Liver (tissue), 9 donors: ENCODE data around the gene MSRB2. TPM values are rescaled to one million over a fixed set of nuclear protein-coding genes. Genes with fewer than 3 reads are reported as not detected.

Experiments
- DNase-seq: peaks from one replicate; pipeline ENCODE4 v3.0.0-alpha.2; 2017; ENCODE audit warnings: low spot score
- H3K27ac ChIP-seq, 2 donors: one replicate each; pipeline ENCODE4 v1.7.0; 2013; ENCODE audit warnings: inconsistent platforms in 2 of 2, low read length in 2 of 2, control low read depth in 1 of 2, low read depth in 1 of 2, mild to moderate bottlenecking in 1 of 2
- H3K27me3 ChIP-seq, 4 donors: one replicate each; pipeline versions ENCODE4 v1.6.1 to v1.7.0; 2013; ENCODE audit warnings: low read length in 3 of 4, inconsistent platforms in 1 of 4, mild to moderate bottlenecking in 1 of 4, moderate library complexity in 1 of 4; ENCODE audit not compliant: control insufficient read depth in 4 of 4, insufficient read depth in 4 of 4
- H3K36me3 ChIP-seq, 4 donors: one replicate each; pipeline versions ENCODE4 v1.6.1 to v1.7.0; 2013; ENCODE audit warnings: low read length in 3 of 4, mild to moderate bottlenecking in 3 of 4, low read depth in 1 of 4, moderate library complexity in 1 of 4; ENCODE audit not compliant: control insufficient read depth in 4 of 4, insufficient read depth in 3 of 4
- H3K4me1 ChIP-seq, 4 donors: one replicate each; pipeline versions ENCODE4 v1.6.1 to v1.7.0; 2013; ENCODE audit warnings: low read length in 3 of 4, mild to moderate bottlenecking in 3 of 4, moderate library complexity in 1 of 4; ENCODE audit not compliant: control insufficient read depth in 4 of 4, insufficient read depth in 4 of 4
- H3K4me3 ChIP-seq, 3 donors: one replicate each; pipeline versions ENCODE4 v1.6.1 to v1.7.0; 2013; ENCODE audit warnings: low read length in 3 of 3, control low read depth in 1 of 3, low read depth in 1 of 3, mild to moderate bottlenecking in 1 of 3
- H3K9ac ChIP-seq, 2 donors: one replicate each; pipeline ENCODE4 v1.7.0; 2013; ENCODE audit warnings: low read length in 2 of 2, mild to moderate bottlenecking in 2 of 2, moderate library complexity in 2 of 2, control low read depth in 1 of 2, low read depth in 1 of 2
- H3K9me3 ChIP-seq, 4 donors: one replicate each; pipeline versions ENCODE4 v1.6.1 to v1.7.0; 2013; ENCODE audit warnings: low read length in 3 of 4; ENCODE audit not compliant: control insufficient read depth in 4 of 4
- EGR1 ChIP-seq, 2 donors: IDR thresholded peaks; 2 replicates each; pipeline ENCODE4 v1.6.1; 2016 to 2018; ENCODE audit warnings: antibody characterized with exemption in 2 of 2, low read depth in 2 of 2
- FOXA1 ChIP-seq: IDR thresholded peaks from 2 replicates; pipeline ENCODE4 v1.6.1; 2016; ENCODE audit warnings: antibody characterized with exemption
- FOXA2 ChIP-seq: IDR thresholded peaks from 2 replicates; pipeline ENCODE4 v1.6.1; 2016; ENCODE audit warnings: antibody characterized with exemption
- GABPA ChIP-seq, 2 donors: IDR thresholded peaks in 1 of 2; conservative IDR thresholded peaks in 1 of 2; 2 replicates each; pipeline ENCODE4 v1.6.1; 2016; ENCODE audit warnings: antibody characterized with exemption in 2 of 2, mild to moderate bottlenecking in 1 of 2, moderate library complexity in 1 of 2
- HNF4A ChIP-seq, 2 donors: conservative IDR thresholded peaks; 2 replicates each; pipeline ENCODE4 v1.6.1; 2016; ENCODE audit warnings: antibody characterized with exemption in 2 of 2, mild to moderate bottlenecking in 2 of 2
- JUND ChIP-seq, 2 donors: IDR thresholded peaks; 2 replicates each; pipeline ENCODE4 v1.6.1; 2016; ENCODE audit warnings: antibody characterized with exemption in 2 of 2
- NR2F2 ChIP-seq: IDR thresholded peaks from 2 replicates; pipeline ENCODE4 v1.6.1; 2016; ENCODE audit warnings: antibody characterized with exemption
- RAD21 ChIP-seq, 2 donors: IDR thresholded peaks; 2 replicates each; pipeline ENCODE4 v1.6.1; 2016; ENCODE audit warnings: antibody characterized with exemption in 2 of 2, mild to moderate bottlenecking in 2 of 2
- SP1 ChIP-seq: IDR thresholded peaks from 2 replicates; pipeline ENCODE4 v1.6.1; 2018; ENCODE audit warnings: antibody characterized with exemption, mild to moderate bottlenecking
- TAF1 ChIP-seq: conservative IDR thresholded peaks from 2 replicates; pipeline ENCODE4 v1.6.1; 2016; ENCODE audit warnings: antibody characterized with exemption, mild to moderate bottlenecking
- YY1 ChIP-seq: IDR thresholded peaks from 2 replicates; pipeline ENCODE4 v1.6.1; 2016; ENCODE audit warnings: antibody characterized with exemption, mild to moderate bottlenecking
- WGBS: extraction: QIAGEN DNeasy Blood & Tissue Kit; methylation state at CpG from one replicate; pipeline ENCODE4 v1.1.7; 2013; 5-methylcytosine and 5-hydroxymethylcytosine counted together
- polyA plus RNA-seq, 2 donors: library from polyadenylated mRNA; stranded (reverse) in 1 of 2; unstranded in 1 of 2; fragments of 200-250 nt in 1 of 2; fragments of >200 nt in 1 of 2; fragmentation: Nextera tagmentation in 1 of 2; extraction: Ambion mirVana in 1 of 2; gene quantifications; one replicate each; pipeline versions ENCODE4 v1.2.1 to v1.2.3, GENCODE V29; 2013 to 2015
- total RNA-seq, 2 donors: library from RNA; depleted of rRNA; stranded (reverse); fragments of >200 nt; gene quantifications; one replicate each; pipeline ENCODE4 v1.2.3, GENCODE V29; 2014
- TF ChIP-seq, protein P1 (sequence below): IDR thresholded peaks from 2 replicates; pipeline ENCODE4 v1.6.1; 2016; ENCODE audit warnings: antibody characterized with exemption
- TF ChIP-seq, protein P2 (sequence below): IDR thresholded peaks from 2 replicates; pipeline ENCODE4 v1.6.1; 2016; ENCODE audit warnings: antibody characterized with exemption
- TF ChIP-seq, protein P3 (sequence below): fragments of 150-350 bp; IDR thresholded peaks from 2 replicates; pipeline ENCODE4 v1.5.1; 2017; ENCODE audit warnings: improper control_type of control experiment, low read depth, low read length; ENCODE audit not compliant: missing input control
- TF ChIP-seq, protein P4 (sequence below): IDR thresholded peaks from 2 replicates; pipeline ENCODE4 v1.6.1; 2016; ENCODE audit warnings: antibody characterized with exemption, mild to moderate bottlenecking
- TF ChIP-seq, protein P5 (sequence below): IDR thresholded peaks from 2 replicates; pipeline ENCODE4 v1.6.1; 2016; ENCODE audit warnings: antibody characterized with exemption
- donor health status: healthy.
- donor health status: healthy.
- donor health status: healthy.
- donor health status: healthy.
- donor health status: healthy.

Gene MSRB2
- total and polyA plus RNA-seq, 4 donors: 7.3 to 69.4 (median 14.5) TPM

DNA sequence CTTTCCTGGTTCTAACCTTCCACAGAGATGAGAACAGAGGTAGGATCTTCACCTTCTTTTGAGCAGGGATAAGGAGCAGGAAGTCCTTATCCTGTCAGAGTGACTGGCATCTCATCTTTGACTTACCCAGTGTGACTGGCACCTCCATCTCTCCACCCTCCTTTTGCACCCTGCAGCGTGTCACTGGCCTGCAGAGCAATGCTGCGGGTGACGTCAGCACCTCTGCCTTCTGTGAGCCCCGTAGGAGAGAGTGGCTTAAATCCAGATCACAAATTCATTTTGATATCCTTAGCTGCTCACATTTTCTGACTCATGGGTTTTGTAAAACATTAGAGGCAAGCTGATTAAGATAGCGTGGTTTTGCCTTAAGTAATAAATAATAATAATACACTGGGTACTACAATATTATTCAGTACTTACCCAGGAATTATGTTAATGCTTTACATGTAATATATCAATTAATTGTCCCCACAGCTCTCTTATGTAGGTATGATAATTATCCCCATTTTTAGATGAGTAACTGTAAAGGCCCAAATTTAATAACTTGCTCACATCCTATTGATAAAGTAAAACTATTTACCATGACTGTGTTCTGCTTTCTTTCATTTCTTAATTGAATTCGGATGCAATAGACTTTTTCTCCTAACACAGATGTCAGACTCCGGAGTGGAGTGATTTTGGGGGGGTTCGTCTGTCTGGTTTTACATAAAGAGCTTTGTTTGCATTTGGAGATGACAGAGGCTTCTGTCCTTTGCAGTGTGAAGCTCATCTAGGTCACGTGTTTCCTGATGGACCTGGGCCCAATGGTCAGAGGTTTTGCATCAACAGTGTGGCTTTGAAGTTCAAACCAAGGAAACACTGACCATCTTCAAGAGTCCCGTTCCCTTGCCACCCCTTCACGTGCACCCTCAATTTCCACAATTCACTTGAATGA is 24.9 kb downstream of the MSRB2 start (continued):
- TF ChIP-seq, protein P1, sequence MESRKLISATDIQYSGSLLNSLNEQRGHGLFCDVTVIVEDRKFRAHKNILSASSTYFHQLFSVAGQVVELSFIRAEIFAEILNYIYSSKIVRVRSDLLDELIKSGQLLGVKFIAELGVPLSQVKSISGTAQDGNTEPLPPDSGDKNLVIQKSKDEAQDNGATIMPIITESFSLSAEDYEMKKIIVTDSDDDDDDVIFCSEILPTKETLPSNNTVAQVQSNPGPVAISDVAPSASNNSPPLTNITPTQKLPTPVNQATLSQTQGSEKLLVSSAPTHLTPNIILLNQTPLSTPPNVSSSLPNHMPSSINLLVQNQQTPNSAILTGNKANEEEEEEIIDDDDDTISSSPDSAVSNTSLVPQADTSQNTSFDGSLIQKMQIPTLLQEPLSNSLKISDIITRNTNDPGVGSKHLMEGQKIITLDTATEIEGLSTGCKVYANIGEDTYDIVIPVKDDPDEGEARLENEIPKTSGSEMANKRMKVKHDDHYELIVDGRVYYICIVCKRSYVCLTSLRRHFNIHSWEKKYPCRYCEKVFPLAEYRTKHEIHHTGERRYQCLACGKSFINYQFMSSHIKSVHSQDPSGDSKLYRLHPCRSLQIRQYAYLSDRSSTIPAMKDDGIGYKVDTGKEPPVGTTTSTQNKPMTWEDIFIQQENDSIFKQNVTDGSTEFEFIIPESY: no peak
- TF ChIP-seq JUND (IDR thresholded peaks at IDR 0.05): no peak
- no peak for TF ChIP-seq EGR1 (IDR thresholded peaks at IDR 0.05; ENCODE audit: low read depth in 2 of 2)
- no peak for TF ChIP-seq FOXA2
- TF ChIP-seq, protein P2, sequence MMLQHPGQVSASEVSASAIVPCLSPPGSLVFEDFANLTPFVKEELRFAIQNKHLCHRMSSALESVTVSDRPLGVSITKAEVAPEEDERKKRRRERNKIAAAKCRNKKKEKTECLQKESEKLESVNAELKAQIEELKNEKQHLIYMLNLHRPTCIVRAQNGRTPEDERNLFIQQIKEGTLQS: no peak
- no peak for TF ChIP-seq HNF4A (conservative IDR thresholded peaks at IDR 0.05)

DNA sequence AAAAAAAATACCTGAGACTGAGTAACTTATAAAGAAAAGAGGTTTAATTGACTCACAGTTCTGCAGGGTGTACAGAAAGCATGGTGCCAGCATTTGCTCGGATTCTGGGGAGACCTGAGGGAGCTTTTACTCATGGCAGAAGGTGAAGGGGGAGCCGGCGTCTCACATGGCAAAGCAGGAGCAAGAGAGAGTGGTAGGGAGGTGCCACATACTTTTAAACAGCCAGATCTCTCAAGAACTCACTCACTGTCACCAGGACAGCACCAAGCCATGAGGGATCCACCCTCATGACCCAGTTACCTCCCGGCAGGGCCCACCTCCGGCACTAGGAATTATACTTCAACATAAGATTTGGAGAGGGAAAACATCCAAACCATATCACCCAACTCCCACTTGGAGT is 25.8 kb downstream of the MSRB2 start:
- Histone ChIP-seq H3K4me3 (no peak overlapping the region), H3K9ac (no peak overlapping the region), H3K4me1 (no peaks in the 10 kb centered on the region), H3K27ac (no peak overlapping the region), H3K9me3 (no peaks in the 10 kb centered on the region), H3K36me3 (peaks cover 8 to 39% (median 29%) of the 10 kb centered on the region in 4 donors), H3K27me3 (no peaks in the 10 kb centered on the region)
- no peak for TF ChIP-seq NR2F2
- no peak for TF ChIP-seq SP1
- TF ChIP-seq HNF4A (conservative IDR thresholded peaks at IDR 0.05): no peak
- no peak for TF ChIP-seq JUND (IDR thresholded peaks at IDR 0.05)
- no peak for DNase-seq
- 95% methylated on average over 5 of the region's 5 CpGs for WGBS

DNA sequence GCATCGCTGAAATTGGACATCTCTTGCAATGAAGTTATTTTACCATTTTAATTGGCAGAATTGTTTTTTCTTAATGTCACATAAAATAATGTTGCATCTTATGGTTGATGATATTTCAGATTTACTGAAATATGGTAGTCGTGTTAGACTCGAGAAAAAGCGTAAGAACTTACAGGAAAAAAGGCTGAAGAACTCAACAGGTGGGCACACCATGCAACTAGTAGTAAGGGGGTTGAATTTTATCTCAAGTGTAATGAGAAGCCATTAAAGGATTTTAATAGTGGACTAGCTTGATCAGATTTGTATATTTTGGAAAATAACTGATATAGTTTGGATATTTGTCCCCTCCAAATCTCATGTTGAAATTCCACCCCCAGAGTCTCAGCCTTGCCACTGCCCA is 41.1 kb downstream of the MSRB2 start:
- no peak for DNase-seq
- no peak overlapping the region for H3K27ac ChIP-seq
- H3K9me3 ChIP-seq: peaks cover 0 to 6% (median 0%) of the 10 kb centered on the region in 4 donors
- TF ChIP-seq NR2F2: no peak
- no peak for TF ChIP-seq RAD21 (IDR thresholded peaks at IDR 0.05)
- TF ChIP-seq FOXA1: no peak
- no peak for TF ChIP-seq YY1
- TF ChIP-seq, protein P3, sequence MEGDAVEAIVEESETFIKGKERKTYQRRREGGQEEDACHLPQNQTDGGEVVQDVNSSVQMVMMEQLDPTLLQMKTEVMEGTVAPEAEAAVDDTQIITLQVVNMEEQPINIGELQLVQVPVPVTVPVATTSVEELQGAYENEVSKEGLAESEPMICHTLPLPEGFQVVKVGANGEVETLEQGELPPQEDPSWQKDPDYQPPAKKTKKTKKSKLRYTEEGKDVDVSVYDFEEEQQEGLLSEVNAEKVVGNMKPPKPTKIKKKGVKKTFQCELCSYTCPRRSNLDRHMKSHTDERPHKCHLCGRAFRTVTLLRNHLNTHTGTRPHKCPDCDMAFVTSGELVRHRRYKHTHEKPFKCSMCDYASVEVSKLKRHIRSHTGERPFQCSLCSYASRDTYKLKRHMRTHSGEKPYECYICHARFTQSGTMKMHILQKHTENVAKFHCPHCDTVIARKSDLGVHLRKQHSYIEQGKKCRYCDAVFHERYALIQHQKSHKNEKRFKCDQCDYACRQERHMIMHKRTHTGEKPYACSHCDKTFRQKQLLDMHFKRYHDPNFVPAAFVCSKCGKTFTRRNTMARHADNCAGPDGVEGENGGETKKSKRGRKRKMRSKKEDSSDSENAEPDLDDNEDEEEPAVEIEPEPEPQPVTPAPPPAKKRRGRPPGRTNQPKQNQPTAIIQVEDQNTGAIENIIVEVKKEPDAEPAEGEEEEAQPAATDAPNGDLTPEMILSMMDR: no peak
- TF ChIP-seq SP1: no peak
- TF ChIP-seq, protein P4, sequence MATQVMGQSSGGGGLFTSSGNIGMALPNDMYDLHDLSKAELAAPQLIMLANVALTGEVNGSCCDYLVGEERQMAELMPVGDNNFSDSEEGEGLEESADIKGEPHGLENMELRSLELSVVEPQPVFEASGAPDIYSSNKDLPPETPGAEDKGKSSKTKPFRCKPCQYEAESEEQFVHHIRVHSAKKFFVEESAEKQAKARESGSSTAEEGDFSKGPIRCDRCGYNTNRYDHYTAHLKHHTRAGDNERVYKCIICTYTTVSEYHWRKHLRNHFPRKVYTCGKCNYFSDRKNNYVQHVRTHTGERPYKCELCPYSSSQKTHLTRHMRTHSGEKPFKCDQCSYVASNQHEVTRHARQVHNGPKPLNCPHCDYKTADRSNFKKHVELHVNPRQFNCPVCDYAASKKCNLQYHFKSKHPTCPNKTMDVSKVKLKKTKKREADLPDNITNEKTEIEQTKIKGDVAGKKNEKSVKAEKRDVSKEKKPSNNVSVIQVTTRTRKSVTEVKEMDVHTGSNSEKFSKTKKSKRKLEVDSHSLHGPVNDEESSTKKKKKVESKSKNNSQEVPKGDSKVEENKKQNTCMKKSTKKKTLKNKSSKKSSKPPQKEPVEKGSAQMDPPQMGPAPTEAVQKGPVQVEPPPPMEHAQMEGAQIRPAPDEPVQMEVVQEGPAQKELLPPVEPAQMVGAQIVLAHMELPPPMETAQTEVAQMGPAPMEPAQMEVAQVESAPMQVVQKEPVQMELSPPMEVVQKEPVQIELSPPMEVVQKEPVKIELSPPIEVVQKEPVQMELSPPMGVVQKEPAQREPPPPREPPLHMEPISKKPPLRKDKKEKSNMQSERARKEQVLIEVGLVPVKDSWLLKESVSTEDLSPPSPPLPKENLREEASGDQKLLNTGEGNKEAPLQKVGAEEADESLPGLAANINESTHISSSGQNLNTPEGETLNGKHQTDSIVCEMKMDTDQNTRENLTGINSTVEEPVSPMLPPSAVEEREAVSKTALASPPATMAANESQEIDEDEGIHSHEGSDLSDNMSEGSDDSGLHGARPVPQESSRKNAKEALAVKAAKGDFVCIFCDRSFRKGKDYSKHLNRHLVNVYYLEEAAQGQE: no peak
- TF ChIP-seq, protein P5, sequence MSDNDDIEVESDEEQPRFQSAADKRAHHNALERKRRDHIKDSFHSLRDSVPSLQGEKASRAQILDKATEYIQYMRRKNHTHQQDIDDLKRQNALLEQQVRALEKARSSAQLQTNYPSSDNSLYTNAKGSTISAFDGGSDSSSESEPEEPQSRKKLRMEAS: no peak
- no peak for TF ChIP-seq TAF1
- no peak for TF ChIP-seq GABPA (IDR thresholded peaks at IDR 0.05 in 1 of 2, conservative IDR thresholded peaks at IDR 0.05 in 1 of 2)
- TF ChIP-seq, protein P1: no peak
- H3K36me3 ChIP-seq: no peaks in the 10 kb centered on the region
- no peaks in the 10 kb centered on the region for H3K4me1 ChIP-seq
- 97% methylated on average over 4 of the region's 4 CpGs for WGBS
- no peak overlapping the region for H3K4me3 ChIP-seq
- no peaks in the 10 kb centered on the region for H3K27me3 ChIP-seq
- no peak overlapping the region for H3K9ac ChIP-seq
